ENCODE results near the gene DPP7. TPM values are rescaled to one million over a fixed set of nuclear protein-coding genes. Genes with fewer than 3 reads are reported as not detected.
A peak's percentile ranks its signal among the peaks of the same experiment; 100 is the strongest.

Gene DPP7
- total RNA-seq, 1 experiment from 2014 or later, result 291 TPM

DNA sequence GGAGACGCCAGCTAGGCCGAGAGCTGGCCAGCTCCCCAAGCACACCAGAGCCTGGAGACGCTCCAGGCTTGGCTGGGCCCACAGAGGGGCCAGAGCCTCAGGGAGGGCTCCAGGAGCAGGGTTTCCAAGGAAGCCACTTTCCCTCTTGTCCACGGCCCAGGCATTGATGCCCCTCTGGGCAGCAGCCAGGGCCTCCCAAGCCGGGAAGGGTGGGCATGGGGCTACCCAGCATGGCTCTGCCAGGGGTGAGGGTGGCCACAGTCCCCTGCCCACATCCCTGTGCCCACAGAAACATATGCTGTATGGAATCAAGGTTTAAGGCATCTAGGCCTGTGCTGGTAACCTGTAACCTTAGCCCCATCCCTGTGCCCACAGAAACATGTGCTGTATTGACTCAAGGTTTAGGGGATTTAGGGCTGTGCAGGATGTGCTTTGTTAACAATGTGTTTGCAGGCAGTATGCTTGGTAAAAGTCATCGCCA lies 1.5 kb upstream of the DPP7 start (continued):
- TF ChIP-seq, protein P1, sequence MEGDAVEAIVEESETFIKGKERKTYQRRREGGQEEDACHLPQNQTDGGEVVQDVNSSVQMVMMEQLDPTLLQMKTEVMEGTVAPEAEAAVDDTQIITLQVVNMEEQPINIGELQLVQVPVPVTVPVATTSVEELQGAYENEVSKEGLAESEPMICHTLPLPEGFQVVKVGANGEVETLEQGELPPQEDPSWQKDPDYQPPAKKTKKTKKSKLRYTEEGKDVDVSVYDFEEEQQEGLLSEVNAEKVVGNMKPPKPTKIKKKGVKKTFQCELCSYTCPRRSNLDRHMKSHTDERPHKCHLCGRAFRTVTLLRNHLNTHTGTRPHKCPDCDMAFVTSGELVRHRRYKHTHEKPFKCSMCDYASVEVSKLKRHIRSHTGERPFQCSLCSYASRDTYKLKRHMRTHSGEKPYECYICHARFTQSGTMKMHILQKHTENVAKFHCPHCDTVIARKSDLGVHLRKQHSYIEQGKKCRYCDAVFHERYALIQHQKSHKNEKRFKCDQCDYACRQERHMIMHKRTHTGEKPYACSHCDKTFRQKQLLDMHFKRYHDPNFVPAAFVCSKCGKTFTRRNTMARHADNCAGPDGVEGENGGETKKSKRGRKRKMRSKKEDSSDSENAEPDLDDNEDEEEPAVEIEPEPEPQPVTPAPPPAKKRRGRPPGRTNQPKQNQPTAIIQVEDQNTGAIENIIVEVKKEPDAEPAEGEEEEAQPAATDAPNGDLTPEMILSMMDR (IDR thresholded peaks at IDR 0.05 in 2 of 3, conservative IDR thresholded peaks at IDR 0.05 in 1 of 3; ENCODE audit: borderline replicate concordance in 1 of 3, insufficient read depth in 1 of 3, low read depth in 2 of 3, low read length in 2 of 3), result no peak
- no peak for TF ChIP-seq FOSL1 (IDR thresholded peaks at IDR 0.05; ENCODE audit: low read depth)
- TF ChIP-seq CEBPB (IDR thresholded peaks at IDR 0.05; ENCODE audit: low read depth), result no peak
- TF ChIP-seq, protein P2, sequence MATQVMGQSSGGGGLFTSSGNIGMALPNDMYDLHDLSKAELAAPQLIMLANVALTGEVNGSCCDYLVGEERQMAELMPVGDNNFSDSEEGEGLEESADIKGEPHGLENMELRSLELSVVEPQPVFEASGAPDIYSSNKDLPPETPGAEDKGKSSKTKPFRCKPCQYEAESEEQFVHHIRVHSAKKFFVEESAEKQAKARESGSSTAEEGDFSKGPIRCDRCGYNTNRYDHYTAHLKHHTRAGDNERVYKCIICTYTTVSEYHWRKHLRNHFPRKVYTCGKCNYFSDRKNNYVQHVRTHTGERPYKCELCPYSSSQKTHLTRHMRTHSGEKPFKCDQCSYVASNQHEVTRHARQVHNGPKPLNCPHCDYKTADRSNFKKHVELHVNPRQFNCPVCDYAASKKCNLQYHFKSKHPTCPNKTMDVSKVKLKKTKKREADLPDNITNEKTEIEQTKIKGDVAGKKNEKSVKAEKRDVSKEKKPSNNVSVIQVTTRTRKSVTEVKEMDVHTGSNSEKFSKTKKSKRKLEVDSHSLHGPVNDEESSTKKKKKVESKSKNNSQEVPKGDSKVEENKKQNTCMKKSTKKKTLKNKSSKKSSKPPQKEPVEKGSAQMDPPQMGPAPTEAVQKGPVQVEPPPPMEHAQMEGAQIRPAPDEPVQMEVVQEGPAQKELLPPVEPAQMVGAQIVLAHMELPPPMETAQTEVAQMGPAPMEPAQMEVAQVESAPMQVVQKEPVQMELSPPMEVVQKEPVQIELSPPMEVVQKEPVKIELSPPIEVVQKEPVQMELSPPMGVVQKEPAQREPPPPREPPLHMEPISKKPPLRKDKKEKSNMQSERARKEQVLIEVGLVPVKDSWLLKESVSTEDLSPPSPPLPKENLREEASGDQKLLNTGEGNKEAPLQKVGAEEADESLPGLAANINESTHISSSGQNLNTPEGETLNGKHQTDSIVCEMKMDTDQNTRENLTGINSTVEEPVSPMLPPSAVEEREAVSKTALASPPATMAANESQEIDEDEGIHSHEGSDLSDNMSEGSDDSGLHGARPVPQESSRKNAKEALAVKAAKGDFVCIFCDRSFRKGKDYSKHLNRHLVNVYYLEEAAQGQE (IDR thresholded peaks at IDR 0.05; ENCODE audit: low read depth), result no peak
- no peak for TF ChIP-seq SP1 (IDR thresholded peaks at IDR 0.05; ENCODE audit: low read depth)

DNA sequence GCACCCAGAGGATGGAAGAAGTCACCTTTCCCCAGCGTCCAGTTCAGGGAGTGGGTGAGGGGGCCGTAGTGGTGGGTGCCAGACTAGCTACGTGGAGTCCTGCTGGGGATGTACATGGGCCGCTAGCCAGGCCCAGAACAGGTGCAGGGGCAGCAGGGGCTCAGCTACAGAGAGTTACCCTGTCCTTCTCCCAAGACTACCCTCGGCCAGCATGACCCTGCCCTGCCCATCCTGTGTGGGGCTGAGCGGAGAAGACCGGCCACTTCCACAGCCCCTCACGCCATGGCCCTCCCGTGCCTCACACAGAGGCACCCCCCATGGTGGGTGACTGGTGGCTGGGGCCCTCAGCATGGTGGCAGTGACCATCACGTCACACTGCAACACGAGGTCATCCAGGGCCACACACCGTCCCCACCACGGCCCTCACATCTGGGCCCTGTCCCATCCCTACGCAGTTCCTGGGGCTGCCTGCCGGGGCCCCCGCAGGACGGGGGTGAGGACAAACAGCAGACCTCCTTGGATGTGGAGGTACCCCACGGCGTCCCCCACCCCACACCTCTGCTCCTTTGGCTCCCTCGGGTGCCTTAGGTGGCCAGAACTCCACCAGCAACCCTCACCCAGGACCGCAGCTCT lies 977 bp upstream of the DPP7 start:
- RAD21 ChIA-PET (ENCODE audit: low non-redundant PET in 1 of 2, low total read pairs in 2 of 2, uncharacterized antibody in 2 of 2, unreplicated experiment in 2 of 2), result no interaction called here
- H3K36me3 ChIP-seq (ENCODE audit: control insufficient read depth in 1 of 2, insufficient read depth in 2 of 2, low read length in 2 of 2), result peaks cover 6 to 22% of the 10 kb centered on the region in 2 experiments; a peak in 3 of 4 replicates
- no peaks in the 10 kb centered on the region for H4K20me1 ChIP-seq (ENCODE audit: insufficient read depth)
- TF ChIP-seq, protein P3, sequence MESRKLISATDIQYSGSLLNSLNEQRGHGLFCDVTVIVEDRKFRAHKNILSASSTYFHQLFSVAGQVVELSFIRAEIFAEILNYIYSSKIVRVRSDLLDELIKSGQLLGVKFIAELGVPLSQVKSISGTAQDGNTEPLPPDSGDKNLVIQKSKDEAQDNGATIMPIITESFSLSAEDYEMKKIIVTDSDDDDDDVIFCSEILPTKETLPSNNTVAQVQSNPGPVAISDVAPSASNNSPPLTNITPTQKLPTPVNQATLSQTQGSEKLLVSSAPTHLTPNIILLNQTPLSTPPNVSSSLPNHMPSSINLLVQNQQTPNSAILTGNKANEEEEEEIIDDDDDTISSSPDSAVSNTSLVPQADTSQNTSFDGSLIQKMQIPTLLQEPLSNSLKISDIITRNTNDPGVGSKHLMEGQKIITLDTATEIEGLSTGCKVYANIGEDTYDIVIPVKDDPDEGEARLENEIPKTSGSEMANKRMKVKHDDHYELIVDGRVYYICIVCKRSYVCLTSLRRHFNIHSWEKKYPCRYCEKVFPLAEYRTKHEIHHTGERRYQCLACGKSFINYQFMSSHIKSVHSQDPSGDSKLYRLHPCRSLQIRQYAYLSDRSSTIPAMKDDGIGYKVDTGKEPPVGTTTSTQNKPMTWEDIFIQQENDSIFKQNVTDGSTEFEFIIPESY (IDR thresholded peaks at IDR 0.05; ENCODE audit: extremely low read depth, insufficient replicate concordance, low read length), result no peak
- TF ChIP-seq RAD21 (IDR thresholded peaks at IDR 0.05; ENCODE audit: low read depth) (no peak), POLR2A (IDR thresholded peaks at IDR 0.05; ENCODE audit: borderline replicate concordance, extremely low read depth, insufficient read depth, insufficient read length) (no peak), ELF1 (IDR thresholded peaks at IDR 0.05; ENCODE audit: borderline replicate concordance, low read depth) (no peak), FOSL1 (IDR thresholded peaks at IDR 0.05; ENCODE audit: low read depth) (no peak), EZH2 (IDR thresholded peaks at IDR 0.05) (no peak), CBX3 (IDR thresholded peaks at IDR 0.05; ENCODE audit: low read depth) (no peak)
- TF ChIP-seq, protein P1 (IDR thresholded peaks at IDR 0.05 in 2 of 3, conservative IDR thresholded peaks at IDR 0.05 in 1 of 3; ENCODE audit: borderline replicate concordance in 1 of 3, insufficient read depth in 1 of 3, low read depth in 2 of 3, low read length in 2 of 3), result no peak
- no TSS peak for BruUV-seq (replicated peaks)
- H3K27me3 ChIP-seq (ENCODE audit: insufficient read depth, low read length), result no peaks in the 10 kb centered on the region
- intact Hi-C loops (cut with micrococcal nuclease), result no loop called here
- H3K4me1 ChIP-seq (ENCODE audit: control insufficient read depth in 1 of 2, insufficient read depth in 2 of 2, low read length in 2 of 2), result peaks cover 4 to 19% of the 10 kb centered on the region in 2 experiments
- peaks cover 19% of the 10 kb centered on the region for H3K79me2 ChIP-seq (ENCODE audit: insufficient read depth, low read length)
- DNase-seq (ENCODE audit: low read depth, low spot score) (no peak), ATAC-seq (no peak)
- no peak overlapping the region for H2AFZ ChIP-seq (ENCODE audit: low read depth, low read length, poor library complexity, severe bottlenecking)
- peak overlapping the region; percentile 83 for H3K9ac ChIP-seq (ENCODE audit: low read length)
- no peaks in the 10 kb centered on the region for H3K9me3 ChIP-seq (ENCODE audit: control insufficient read depth in 1 of 2, insufficient read depth in 1 of 2, low read depth in 1 of 2, low read length in 2 of 2)
- no peaks in the 10 kb centered on the region for H3K9me2 ChIP-seq (ENCODE audit: insufficient read depth)
- CTCF ChIA-PET, result interaction anchor here (0.7 to 1.2 kb wide), 2 partner anchors 69 to 112 kb away, joined by 3 to 5 read pairs; partner anchors contain the start of genes NPDC1 and RNF224
- POLR2A ChIA-PET, result interaction anchor here (0.6 to 2.0 kb wide), 3 partner anchors 8 to 125 kb away, joined by 3 to 5 read pairs (median 3); partner anchors contain the start of gene TUBB4B
- peak overlapping the region; percentile 96 for H3K4me2 ChIP-seq (ENCODE audit: low read length)
- H3K27ac ChIP-seq (ENCODE audit: low read depth, low read length), result peak overlapping the region; percentile 72; the same call in 1 of the 2 replicates
- H3K4me3 ChIP-seq (replicated peaks in 1 of 2; ENCODE audit: low read depth in 1 of 2, low read length in 2 of 2), result peak overlapping the region; percentile 54 to 67
